Neural cell (in vitro differentiated cells): Measurements from ENCODE around the gene AGBL1. TPM values are rescaled to one million over a fixed set of nuclear protein-coding genes. Genes with fewer than 3 reads are reported as not detected.

Source experiments
- H2AFZ ChIP-seq: fragments of 200-600, 300-800 bp; sonication (generic), shearing (Covaris generic); 2 replicates; pipeline ENCODE4 v1.6.0; 2014; ENCODE audit warnings: low read depth, mild to moderate bottlenecking, antibody characterized with exemption, low read length, moderate library complexity
- H3F3A ChIP-seq: fragments of 200-600 bp; shearing (Covaris generic); 2 replicates; pipeline ENCODE4 v1.6.1; 2016; ENCODE audit warnings: mild to moderate bottlenecking, moderate library complexity, mixed read lengths, antibody characterized with exemption, low read length; ENCODE audit not compliant: insufficient read depth, poor library complexity, severe bottlenecking
- H3K27ac ChIP-seq: fragments of 200-600, 300-800 bp; sonication (generic), shearing (Covaris generic); 2 replicates; pipeline ENCODE4 v1.5.1; 2014; ENCODE audit warnings: mild to moderate bottlenecking, low read length, moderate library complexity
- H3K27me3 ChIP-seq: fragments of 300-800, 200-600 bp; sonication (generic), shearing (Covaris generic); 2 replicates; pipeline ENCODE4 v1.6.0; 2014; ENCODE audit warnings: mild to moderate bottlenecking, low read depth, low read length, moderate library complexity; ENCODE audit not compliant: insufficient read depth
- H3K36me3 ChIP-seq: fragments of 300-800, 200-600 bp; sonication (generic), shearing (Covaris generic); 2 replicates; pipeline ENCODE4 v1.5.1; 2014; ENCODE audit warnings: mild to moderate bottlenecking, antibody characterized with exemption, low read length, moderate library complexity; ENCODE audit not compliant: insufficient read depth
- H3K4me2 ChIP-seq: fragments of 300-800, 200-600 bp; sonication (generic), shearing (Covaris generic); 2 replicates; pipeline ENCODE4 v1.6.0; 2014; ENCODE audit warnings: mild to moderate bottlenecking, low read length
- H3K4me3 ChIP-seq: fragments of 300-800, 200-600 bp; sonication (generic), shearing (Covaris generic); 2 replicates; pipeline ENCODE4 v1.5.1; 2014; ENCODE audit warnings: mild to moderate bottlenecking, low read length, moderate library complexity
- H3K79me2 ChIP-seq: fragments of 200-600 bp; shearing (Covaris generic); replicated peaks from 2 replicates; pipeline ENCODE4 v1.6.0; 2014; ENCODE audit warnings: mild to moderate bottlenecking, low read length, moderate library complexity; ENCODE audit not compliant: insufficient read depth
- H3K9ac ChIP-seq: fragments of 300-800, 200-600 bp; sonication (generic), shearing (Covaris generic); 2 replicates; pipeline ENCODE4 v1.6.1; 2016; ENCODE audit warnings: mild to moderate bottlenecking, low read length, mixed read lengths
- H3K9me2 ChIP-seq: fragments of 200-600 bp; shearing (Covaris generic); 2 replicates; pipeline ENCODE4 v1.6.1; 2016; ENCODE audit warnings: mild to moderate bottlenecking, low read length, mixed read lengths; ENCODE audit not compliant: insufficient read depth
- H3K9me3 ChIP-seq: fragments of 200-600, 300-800 bp; sonication (generic), shearing (Covaris generic); 2 replicates; pipeline ENCODE4 v1.6.1; 2016; ENCODE audit warnings: mild to moderate bottlenecking, mixed run types, low read length, moderate library complexity, mixed read lengths
- H4K20me1 ChIP-seq: fragments of 200-600 bp; shearing (Covaris generic); 2 replicates; pipeline ENCODE4 v1.6.1; 2016; ENCODE audit warnings: mild to moderate bottlenecking, mixed run types; ENCODE audit not compliant: insufficient read depth
- EP300 ChIP-seq: fragments of 450-650 bp; conservative IDR thresholded peaks from 2 replicates; pipeline ENCODE4 v1.6.1; 2014; ENCODE audit warnings: antibody characterized with exemption, mild to moderate bottlenecking, moderate library complexity; ENCODE audit not compliant: poor library complexity, severe bottlenecking
- EZH2 ChIP-seq: fragments of 200-600, 300-800 bp; shearing (Covaris generic), sonication (generic); IDR thresholded peaks from 2 replicates; pipeline ENCODE4 v1.6.1; 2014; ENCODE audit warnings: antibody characterized with exemption, low read length, borderline replicate concordance, mild to moderate bottlenecking; ENCODE audit not compliant: insufficient read depth, poor library complexity, severe bottlenecking
- MXI1 ChIP-seq: fragments of 450-650 bp; conservative IDR thresholded peaks from 2 replicates; pipeline ENCODE4 v1.6.1; 2014; ENCODE audit warnings: antibody characterized with exemption, mild to moderate bottlenecking; ENCODE audit not compliant: poor library complexity, severe bottlenecking
- POLR2AphosphoS5 ChIP-seq: IDR thresholded peaks from 2 replicates; pipeline ENCODE4 v1.6.1; 2012
- RAD21 ChIP-seq: fragments of 450-650 bp; conservative IDR thresholded peaks from 2 replicates; pipeline ENCODE4 v1.6.1; 2014; ENCODE audit warnings: antibody characterized with exemption, mild to moderate bottlenecking, moderate library complexity
- SMC3 ChIP-seq: fragments of 450-650 bp; conservative IDR thresholded peaks from 2 replicates; pipeline ENCODE4 v1.6.1; 2014; ENCODE audit warnings: antibody characterized with exemption, mild to moderate bottlenecking, moderate library complexity; ENCODE audit not compliant: poor library complexity
- TAF1 ChIP-seq: IDR thresholded peaks from 2 replicates; pipeline ENCODE4 v1.6.1; 2012; ENCODE audit warnings: low read depth
- polyA plus RNA-seq: library from polyadenylated mRNA; depleted of rRNA; stranded (reverse); fragments of >200 nt; gene quantifications from 2 replicates; pipeline ENCODE4 v1.2.3, GENCODE V29; 2014
- TF ChIP-seq, protein P1 (sequence below): fragments of 450-650 bp; IDR thresholded peaks from 2 replicates; pipeline ENCODE4 v1.5.1; 2014; ENCODE audit warnings: antibody characterized with exemption, mild to moderate bottlenecking, moderate library complexity; ENCODE audit not compliant: poor library complexity, severe bottlenecking
- TF ChIP-seq, protein P2 (sequence below): IDR thresholded peaks from 2 replicates; pipeline ENCODE4 v1.6.1; 2012; ENCODE audit warnings: borderline replicate concordance

AGBL1 gene
- polyA plus RNA-seq, 1 donor from 2014 or later, result 0.12 TPM

DNA sequence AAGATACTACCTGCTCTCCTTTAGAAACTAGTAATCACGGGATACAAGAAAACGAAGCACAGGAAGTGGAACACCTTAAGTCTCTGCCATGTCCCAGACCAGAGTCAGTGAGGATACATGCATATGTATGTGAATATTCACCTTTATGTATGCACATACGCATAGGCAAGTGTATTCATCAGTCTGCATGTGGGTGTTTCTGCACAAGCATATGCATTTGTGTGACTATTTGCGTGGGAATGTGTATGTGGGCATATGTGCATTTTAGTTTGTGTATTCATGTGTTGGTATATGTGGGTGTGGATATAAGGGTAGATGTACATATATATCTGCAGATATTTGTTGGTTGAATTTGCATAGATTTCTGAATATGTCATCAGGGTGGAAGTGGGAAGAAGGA is 889.7 kb downstream of the AGBL1 start:
- H3K79me2 ChIP-seq, result no peaks in the 10 kb centered on the region
- H3K9me3 ChIP-seq, result no peaks in the 10 kb centered on the region
- H3K27me3 ChIP-seq, result no peaks in the 10 kb centered on the region
- no peak overlapping the region for H3K4me3 ChIP-seq
- H3K9me2 ChIP-seq, result no peaks in the 10 kb centered on the region
- H4K20me1 ChIP-seq, result no peaks in the 10 kb centered on the region
- no peak overlapping the region for H3K4me2 ChIP-seq
- no peak overlapping the region for H2AFZ ChIP-seq
- TF ChIP-seq, protein P1, sequence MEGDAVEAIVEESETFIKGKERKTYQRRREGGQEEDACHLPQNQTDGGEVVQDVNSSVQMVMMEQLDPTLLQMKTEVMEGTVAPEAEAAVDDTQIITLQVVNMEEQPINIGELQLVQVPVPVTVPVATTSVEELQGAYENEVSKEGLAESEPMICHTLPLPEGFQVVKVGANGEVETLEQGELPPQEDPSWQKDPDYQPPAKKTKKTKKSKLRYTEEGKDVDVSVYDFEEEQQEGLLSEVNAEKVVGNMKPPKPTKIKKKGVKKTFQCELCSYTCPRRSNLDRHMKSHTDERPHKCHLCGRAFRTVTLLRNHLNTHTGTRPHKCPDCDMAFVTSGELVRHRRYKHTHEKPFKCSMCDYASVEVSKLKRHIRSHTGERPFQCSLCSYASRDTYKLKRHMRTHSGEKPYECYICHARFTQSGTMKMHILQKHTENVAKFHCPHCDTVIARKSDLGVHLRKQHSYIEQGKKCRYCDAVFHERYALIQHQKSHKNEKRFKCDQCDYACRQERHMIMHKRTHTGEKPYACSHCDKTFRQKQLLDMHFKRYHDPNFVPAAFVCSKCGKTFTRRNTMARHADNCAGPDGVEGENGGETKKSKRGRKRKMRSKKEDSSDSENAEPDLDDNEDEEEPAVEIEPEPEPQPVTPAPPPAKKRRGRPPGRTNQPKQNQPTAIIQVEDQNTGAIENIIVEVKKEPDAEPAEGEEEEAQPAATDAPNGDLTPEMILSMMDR, result no peak
- no peak for TF ChIP-seq POLR2AphosphoS5
- no peak for TF ChIP-seq EP300
- H3F3A ChIP-seq, result peaks cover 4% of the 10 kb centered on the region
- H3K36me3 ChIP-seq, result no peaks in the 10 kb centered on the region
- H3K9ac ChIP-seq, result no peak overlapping the region
- H3K27ac ChIP-seq, result no peak overlapping the region

DNA sequence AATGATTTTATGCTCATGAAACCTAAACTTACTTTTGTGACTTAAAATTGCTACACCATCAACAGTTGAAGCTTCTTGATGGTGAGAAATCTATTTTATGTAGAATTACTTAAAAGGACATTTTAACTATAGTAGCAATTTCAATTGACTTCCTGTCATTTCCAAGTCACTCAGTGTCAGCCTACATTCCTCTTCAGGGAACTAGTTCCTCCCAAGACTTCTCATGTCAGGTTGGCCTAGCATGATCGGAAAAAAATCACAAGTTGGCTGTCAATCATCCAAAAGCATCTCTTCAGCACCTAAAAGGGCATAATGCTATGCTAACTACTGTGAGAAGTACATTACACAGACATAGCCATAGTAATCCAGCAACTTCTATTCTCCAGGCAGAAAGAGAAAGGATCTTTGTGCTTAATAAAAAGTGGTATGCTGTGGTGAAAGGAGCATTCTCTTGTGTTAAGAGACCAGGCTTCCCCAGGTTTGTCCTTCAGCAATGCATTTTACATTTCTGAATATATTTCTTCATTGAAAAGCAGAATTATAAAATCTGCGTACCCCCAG is 893.7 kb downstream of the AGBL1 start:
- no peaks in the 10 kb centered on the region for H3K9me2 ChIP-seq
- peak overlapping the region; percentile 52 for H3K9ac ChIP-seq
- no peaks in the 10 kb centered on the region for H3K79me2 ChIP-seq
- no peaks in the 10 kb centered on the region for H4K20me1 ChIP-seq
- H3K27me3 ChIP-seq, result no peaks in the 10 kb centered on the region
- H3K4me2 ChIP-seq, result peak overlapping the region; percentile 13
- H3K36me3 ChIP-seq, result no peaks in the 10 kb centered on the region
- no peaks in the 10 kb centered on the region for H3K9me3 ChIP-seq
- H3K27ac ChIP-seq, result peak overlapping the region; percentile 92
- TF ChIP-seq POLR2AphosphoS5, result peak; percentile 90
- TF ChIP-seq EZH2, result no peak
- TF ChIP-seq, protein P1, result no peak
- TF ChIP-seq MXI1, result no peak
- no peak for TF ChIP-seq TAF1
- TF ChIP-seq RAD21, result peak; percentile 65
- TF ChIP-seq, protein P2, sequence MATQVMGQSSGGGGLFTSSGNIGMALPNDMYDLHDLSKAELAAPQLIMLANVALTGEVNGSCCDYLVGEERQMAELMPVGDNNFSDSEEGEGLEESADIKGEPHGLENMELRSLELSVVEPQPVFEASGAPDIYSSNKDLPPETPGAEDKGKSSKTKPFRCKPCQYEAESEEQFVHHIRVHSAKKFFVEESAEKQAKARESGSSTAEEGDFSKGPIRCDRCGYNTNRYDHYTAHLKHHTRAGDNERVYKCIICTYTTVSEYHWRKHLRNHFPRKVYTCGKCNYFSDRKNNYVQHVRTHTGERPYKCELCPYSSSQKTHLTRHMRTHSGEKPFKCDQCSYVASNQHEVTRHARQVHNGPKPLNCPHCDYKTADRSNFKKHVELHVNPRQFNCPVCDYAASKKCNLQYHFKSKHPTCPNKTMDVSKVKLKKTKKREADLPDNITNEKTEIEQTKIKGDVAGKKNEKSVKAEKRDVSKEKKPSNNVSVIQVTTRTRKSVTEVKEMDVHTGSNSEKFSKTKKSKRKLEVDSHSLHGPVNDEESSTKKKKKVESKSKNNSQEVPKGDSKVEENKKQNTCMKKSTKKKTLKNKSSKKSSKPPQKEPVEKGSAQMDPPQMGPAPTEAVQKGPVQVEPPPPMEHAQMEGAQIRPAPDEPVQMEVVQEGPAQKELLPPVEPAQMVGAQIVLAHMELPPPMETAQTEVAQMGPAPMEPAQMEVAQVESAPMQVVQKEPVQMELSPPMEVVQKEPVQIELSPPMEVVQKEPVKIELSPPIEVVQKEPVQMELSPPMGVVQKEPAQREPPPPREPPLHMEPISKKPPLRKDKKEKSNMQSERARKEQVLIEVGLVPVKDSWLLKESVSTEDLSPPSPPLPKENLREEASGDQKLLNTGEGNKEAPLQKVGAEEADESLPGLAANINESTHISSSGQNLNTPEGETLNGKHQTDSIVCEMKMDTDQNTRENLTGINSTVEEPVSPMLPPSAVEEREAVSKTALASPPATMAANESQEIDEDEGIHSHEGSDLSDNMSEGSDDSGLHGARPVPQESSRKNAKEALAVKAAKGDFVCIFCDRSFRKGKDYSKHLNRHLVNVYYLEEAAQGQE, result peak; percentile 66
- peak; percentile 100 for TF ChIP-seq EP300
- TF ChIP-seq SMC3, result peak; percentile 60
- peaks cover 4% of the 10 kb centered on the region for H3F3A ChIP-seq
- H2AFZ ChIP-seq, result no peak overlapping the region
- no peak overlapping the region for H3K4me3 ChIP-seq
